AG08395 (cell line): Measurements from ENCODE around the gene SGPL1.
A peak's percentile ranks its signal among the peaks of the same experiment; 100 is the strongest.

Source experiments
- DNase-seq: peaks from one replicate; pipeline ENCODE4 v3.0.0; 2012; ENCODE audit warnings: mixed read lengths, low spot score

Gene SGPL1

GRCh38 chr10:70921285-70921684, 105.5 kb downstream of the SGPL1 start:
- DNase-seq, result no peak

- no peak for DNase-seq
These were observed 107.9 kb downstream of the SGPL1 start for GRCh38 chr10:70923696-70924095.

GRCh38 chr10:70925377-70926225, 109.9 kb downstream of the SGPL1 start:
- peak; percentile 72 for DNase-seq

GRCh38 chr10:70926226-70927000, 110.7 kb downstream of the SGPL1 start:
- no peak for DNase-seq

GRCh38 chr10:70927189-70927943, 111.6 kb downstream of the SGPL1 start:
- DNase-seq, result no peak

GRCh38 chr10:70928140-70928539, 112.4 kb downstream of the SGPL1 start:
- DNase-seq, result no peak

GRCh38 chr10:70930263-70931000, 114.7 kb downstream of the SGPL1 start:
- no peak for DNase-seq
